ENCODE data around the gene RREB1.

GRCh38 chr6:7193122-7193521, 85.4 kb downstream of the RREB1 start:
- TF ChIP-seq, protein P1, sequence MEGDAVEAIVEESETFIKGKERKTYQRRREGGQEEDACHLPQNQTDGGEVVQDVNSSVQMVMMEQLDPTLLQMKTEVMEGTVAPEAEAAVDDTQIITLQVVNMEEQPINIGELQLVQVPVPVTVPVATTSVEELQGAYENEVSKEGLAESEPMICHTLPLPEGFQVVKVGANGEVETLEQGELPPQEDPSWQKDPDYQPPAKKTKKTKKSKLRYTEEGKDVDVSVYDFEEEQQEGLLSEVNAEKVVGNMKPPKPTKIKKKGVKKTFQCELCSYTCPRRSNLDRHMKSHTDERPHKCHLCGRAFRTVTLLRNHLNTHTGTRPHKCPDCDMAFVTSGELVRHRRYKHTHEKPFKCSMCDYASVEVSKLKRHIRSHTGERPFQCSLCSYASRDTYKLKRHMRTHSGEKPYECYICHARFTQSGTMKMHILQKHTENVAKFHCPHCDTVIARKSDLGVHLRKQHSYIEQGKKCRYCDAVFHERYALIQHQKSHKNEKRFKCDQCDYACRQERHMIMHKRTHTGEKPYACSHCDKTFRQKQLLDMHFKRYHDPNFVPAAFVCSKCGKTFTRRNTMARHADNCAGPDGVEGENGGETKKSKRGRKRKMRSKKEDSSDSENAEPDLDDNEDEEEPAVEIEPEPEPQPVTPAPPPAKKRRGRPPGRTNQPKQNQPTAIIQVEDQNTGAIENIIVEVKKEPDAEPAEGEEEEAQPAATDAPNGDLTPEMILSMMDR (IDR thresholded peaks at IDR 0.05) = no peak
- TF ChIP-seq EP300 (IDR thresholded peaks at IDR 0.05) = no peak
